HG02759 (cell line): Measurements from ENCODE around the gene CELA2B.
"Not testable (repeated sequence)": the region's sequence is repeated elsewhere in the genome, so short reads cannot be mapped to it uniquely, and the experiment has no call there.

ENCODE experiments used
- ATAC-seq: cut with Tn5 transposase; IDR thresholded peaks from one replicate; pipeline ENCODE4 v1.9.1; 2021; ENCODE audit warnings: mild to moderate bottlenecking, moderate library complexity; ENCODE audit not compliant: unreplicated experiment

The CELA2B gene

GRCh38 chr1:15492596-15492995 lies 16.7 kb downstream of the CELA2B start:
- no peak for ATAC-seq

GRCh38 chr1:15493869-15494390 lies 18.0 kb downstream of the CELA2B start:
- ATAC-seq, result no peak

- no peak for ATAC-seq
These were observed 24.6 kb downstream of the CELA2B start for GRCh38 chr1:15500184-15501178.

GRCh38 chr1:15501208-15502032 lies 25.5 kb downstream of the CELA2B start:
- ATAC-seq, result no peak

- ATAC-seq, result no peak
These were observed 28.5 kb downstream of the CELA2B start for GRCh38 chr1:15504436-15504835.

- ATAC-seq, result no peak
These were observed 30.9 kb downstream of the CELA2B start for GRCh38 chr1:15506831-15507230.

GRCh38 chr1:15507278-15507677 lies 31.4 kb downstream of the CELA2B start:
- ATAC-seq, result no peak

- ATAC-seq, result no peak
These were observed 33.0 kb downstream of the CELA2B start for GRCh38 chr1:15508700-15509487.

- no peak for ATAC-seq
These were observed 33.7 kb downstream of the CELA2B start for GRCh38 chr1:15509586-15509985.

GRCh38 chr1:15510611-15511405 lies 34.9 kb downstream of the CELA2B start:
- no peak for ATAC-seq

- no peak for ATAC-seq
These were observed 37.3 kb downstream of the CELA2B start for GRCh38 chr1:15513192-15513591.

- no peak for ATAC-seq
These were observed 38.0 kb downstream of the CELA2B start for GRCh38 chr1:15513919-15514318.

- ATAC-seq, result not testable (repeated sequence)
These were observed 38.7 kb downstream of the CELA2B start for GRCh38 chr1:15514557-15514956.

- ATAC-seq, result no peak
These were observed 39.2 kb downstream of the CELA2B start for GRCh38 chr1:15515022-15515663.

GRCh38 chr1:15519625-15520024 lies 43.7 kb downstream of the CELA2B start:
- ATAC-seq, result no peak

- not testable (repeated sequence) for ATAC-seq
These were observed 45.5 kb downstream of the CELA2B start for GRCh38 chr1:15521206-15521906.

- ATAC-seq, result no peak
These were observed 46.6 kb downstream of the CELA2B start for GRCh38 chr1:15522551-15522950.

- ATAC-seq, result no peak
These were observed 47.5 kb downstream of the CELA2B start for GRCh38 chr1:15523104-15524020.
